MM.1S (cell line): Measurements from ENCODE around the gene PFKFB4.

Experiments
- CTCF ChIP-seq: fragments of 300-600 bp; sonication (generic); IDR thresholded peaks from 2 replicates; pipeline ENCODE4 v1.5.1; 2016; ENCODE audit warnings: antibody characterized with exemption, low read length, mixed read lengths
- EZH2phosphoT487 ChIP-seq: fragments of 300-600 bp; sonication (generic); IDR thresholded peaks from 2 replicates; pipeline ENCODE4 v1.6.1; 2018; ENCODE audit warnings: antibody characterized with exemption, low read length

- TF ChIP-seq EZH2phosphoT487 (no peak), CTCF (no peak)
These were observed 43.1 kb upstream of the PFKFB4 start for GRCh38 chr3:48599509-48600285.
